ENCODE measurements around the gene TMEM229B. TPM values are rescaled to one million over a fixed set of nuclear protein-coding genes. Genes with fewer than 3 reads are reported as not detected.

TMEM229B gene
- polyA plus RNA-seq, 1 of the 3 experiments (the other 2 are of a cell fraction), result 0.16 TPM

GRCh38 chr14:67464879-67465278, 23.6 kb downstream of the TMEM229B start (continued):
- TF ChIP-seq CTCF (IDR thresholded peaks at IDR 0.05) (no peak), SMC3 (IDR thresholded peaks at IDR 0.05; ENCODE audit: low read depth, low read length) (no peak), NFIC (IDR thresholded peaks at IDR 0.05; ENCODE audit: borderline replicate concordance) (no peak)

GRCh38 chr14:67464377-67464776, 24.1 kb downstream of the TMEM229B start:
- WGBS (ENCODE audit: low lambda C conversion rate), result 38% methylated on average over 6 of the region's 6 CpGs
- CTCF ChIA-PET, result no interaction called here

More at GRCh38 chr14:67464377-67464776, 24.1 kb downstream of the TMEM229B start:
- POLR2A ChIA-PET, result no interaction called here
- no peak overlapping the region for H3K4me3 ChIP-seq (ENCODE audit: low read depth in 2 of 2, low read length in 1 of 2)
- H3K27ac ChIP-seq (ENCODE audit: low read depth in 2 of 2, low read length in 1 of 2), result no peak overlapping the region
- no peak overlapping the region for H3K9ac ChIP-seq
- H3K9me2 ChIP-seq, result no peaks in the 10 kb centered on the region
- H3K4me2 ChIP-seq, result no peak overlapping the region
- H4K20me1 ChIP-seq (ENCODE audit: insufficient read depth), result no peaks in the 10 kb centered on the region
- H3K9me3 ChIP-seq, result no peaks in the 10 kb centered on the region
- no peaks in the 10 kb centered on the region; the same call in 1 of the 2 replicates for H3K27me3 ChIP-seq (ENCODE audit: insufficient read depth)
- H2AFZ ChIP-seq (ENCODE audit: low read depth), result no peak overlapping the region
- no peaks in the 10 kb centered on the region for H3K79me2 ChIP-seq (ENCODE audit: insufficient read depth)
- no peaks in the 10 kb centered on the region for H3F3A ChIP-seq (replicated peaks; ENCODE audit: insufficient read depth)
- TF ChIP-seq ELF1 (IDR thresholded peaks at IDR 0.05) (no peak), NRF1 (IDR thresholded peaks at IDR 0.05; ENCODE audit: low read depth, low read length) (no peak), RFX5 (IDR thresholded peaks at IDR 0.05; ENCODE audit: low read length) (no peak), SIN3A (IDR thresholded peaks at IDR 0.05; ENCODE audit: borderline replicate concordance, low read depth, low read length) (no peak), RCOR1 (IDR thresholded peaks at IDR 0.05; ENCODE audit: low read length) (no peak), RXRA (IDR thresholded peaks at IDR 0.05; ENCODE audit: borderline replicate concordance, low read depth) (no peak), GATA2 (CRISPR knock-in tag; IDR thresholded peaks at IDR 0.05) (no peak), TEAD4 (IDR thresholded peaks at IDR 0.05; ENCODE audit: borderline replicate concordance, insufficient read depth) (no peak), TCF12 (IDR thresholded peaks at IDR 0.05) (no peak), FOXJ3 (CRISPR knock-in tag; IDR thresholded peaks at IDR 0.05) (no peak), PBX3 (IDR thresholded peaks at IDR 0.05) (no peak), IRF3 (IDR thresholded peaks at IDR 0.05; ENCODE audit: low read depth, low read length) (no peak), FOXM1 (IDR thresholded peaks at IDR 0.05; ENCODE audit: low read depth) (no peak), EZH2phosphoT487 (IDR thresholded peaks at IDR 0.05; ENCODE audit: borderline replicate concordance, low read depth) (no peak), TAF1 (IDR thresholded peaks at IDR 0.05; ENCODE audit: borderline replicate concordance, low read depth, low read length) (no peak), POLR2AphosphoS5 (IDR thresholded peaks at IDR 0.05; ENCODE audit: low read depth, low read length) (no peak), YY1 (IDR thresholded peaks at IDR 0.05; ENCODE audit: low read depth) (no peak), ZBTB33 (IDR thresholded peaks at IDR 0.05; ENCODE audit: borderline replicate concordance, low read depth) (no peak), CTCF (IDR thresholded peaks at IDR 0.05) (no peak), CHD2 (IDR thresholded peaks at IDR 0.05; ENCODE audit: low read length, partially characterized antibody) (no peak)
- no peaks in the 10 kb centered on the region for H3K4me1 ChIP-seq (ENCODE audit: control insufficient read depth in 1 of 2, insufficient read depth in 2 of 2, low read depth in 1 of 2, low read length in 1 of 2)
- no peaks in the 10 kb centered on the region for H3K36me3 ChIP-seq (replicated peaks in 1 of 2; ENCODE audit: control insufficient read depth in 1 of 2, insufficient read depth in 2 of 2, low read length in 1 of 2)
- DNase-seq, result no peak

Data from SK-N-SH (cell line).